Natural killer cell (primary cell): ENCODE data around the gene ALDH3B1. TPM values are rescaled to one million over a fixed set of nuclear protein-coding genes. Genes with fewer than 3 reads are reported as not detected.
A peak's percentile ranks its signal among the peaks of the same experiment; 100 is the strongest.

Source experiments
- ATAC-seq, 3 donors: fragments of 150-1000 bp in 2 of 3; fragments of 200-7000 bp in 1 of 3; cut with Tn5 transposase; 1 replicate in 1 of 3; 2 replicates in 2 of 3; pipeline ENCODE4 v1.10.0; 2021; ENCODE audit warnings: mild to moderate bottlenecking in 2 of 3, moderate library complexity in 2 of 3
- DNase-seq, 2 donors: peaks; one replicate each; pipeline versions ENCODE4 v3.0.0 to v3.0.0-alpha.2; 2013 to 2021; ENCODE audit warnings: mixed read lengths in 1 of 2
- H3K27ac ChIP-seq: one replicate; pipeline ENCODE4 v1.5.1; 2013; ENCODE audit warnings: mild to moderate bottlenecking, low read length
- H3K27me3 ChIP-seq: one replicate; pipeline ENCODE4 v1.6.1; 2013; ENCODE audit warnings: low read length; ENCODE audit not compliant: control insufficient read depth, insufficient read depth
- H3K36me3 ChIP-seq: one replicate; pipeline ENCODE4 v1.6.1; 2013; ENCODE audit warnings: low read length; ENCODE audit not compliant: control insufficient read depth, insufficient read depth
- H3K4me1 ChIP-seq: one replicate; pipeline ENCODE4 v1.6.1; 2013; ENCODE audit warnings: low read length; ENCODE audit not compliant: control insufficient read depth, insufficient read depth
- H3K4me3 ChIP-seq: one replicate; pipeline ENCODE4 v1.5.1; 2013; ENCODE audit warnings: low read length
- H3K9me3 ChIP-seq: one replicate; pipeline ENCODE4 v1.6.1; 2013; ENCODE audit warnings: low read length; ENCODE audit not compliant: control insufficient read depth, insufficient read depth
- H3K27ac Mint-ChIP-seq, 2 donors: one replicate each; pipeline ENCODE4 v1.8.0; 2022; ENCODE audit warnings: mild to moderate bottlenecking in 2 of 2, mixed read lengths in 2 of 2, moderate library complexity in 1 of 2
- H3K27me3 Mint-ChIP-seq, 2 donors: one replicate each; pipeline ENCODE4 v1.8.0; 2022; ENCODE audit warnings: low read depth in 2 of 2, mixed read lengths in 2 of 2
- H3K36me3 Mint-ChIP-seq: one replicate; pipeline ENCODE4 v1.8.0; 2022; ENCODE audit warnings: mixed read lengths
- H3K4me1 Mint-ChIP-seq, 2 donors: one replicate each; pipeline ENCODE4 v1.8.0; 2022; ENCODE audit warnings: mixed read lengths in 2 of 2
- H3K4me3 Mint-ChIP-seq: one replicate; pipeline ENCODE4 v1.8.0; 2022; ENCODE audit warnings: mild to moderate bottlenecking, moderate library complexity, mixed read lengths
- H3K9me3 Mint-ChIP-seq, 2 donors: one replicate each; pipeline ENCODE4 v1.8.0; 2022; ENCODE audit warnings: mixed read lengths in 2 of 2
- CTCF ChIP-seq: fragments of 200-600 bp; IDR thresholded peaks from one replicate; pipeline ENCODE4 v1.8.0; 2022; ENCODE audit warnings: antibody characterized with exemption
- WGBS: methylation state at CpG from one replicate; pipeline ENCODE4 v1.1.7; 2013; ENCODE audit warnings: missing lambda C conversion rate; ENCODE audit not compliant: insufficient coverage; 5-methylcytosine and 5-hydroxymethylcytosine counted together
- intact Hi-C: fragments of 100-400 bp; cut with micrococcal nuclease; formaldehyde crosslinking; loops from one replicate; pipeline ENCODE4 v1.14.2; 2022
- total RNA-seq, 4 donors: library from RNA; stranded (reverse); fragments of 120-200 nt in 1 of 4; gene quantifications; one replicate each; pipeline versions ENCODE4 v1.2.3 to v1.2.4, GENCODE V29; 2013 to 2022

ALDH3B1 gene
- total RNA-seq, 3 donors from 2014 or later (not counting 1 experiment from before 2014, with no cell fraction given): 2.4 to 9.0 (median 4.0) TPM

GRCh38 chr11:68032997-68033707 is 23.0 kb downstream of the ALDH3B1 start:
- 96% methylated on average over 29 of the region's 29 CpGs for WGBS
- no peaks in the 10 kb centered on the region for H3K36me3 Mint-ChIP-seq
- H3K27me3 Mint-ChIP-seq: no peaks in the 10 kb centered on the region
- H3K4me3 Mint-ChIP-seq: no peak overlapping the region
- peaks cover 15% of the 10 kb centered on the region for H3K36me3 ChIP-seq
- H3K9me3 Mint-ChIP-seq: no peaks in the 10 kb centered on the region
- ATAC-seq: no peak
- no peak overlapping the region for H3K4me3 ChIP-seq
- peaks cover 36 to 50% of the 10 kb centered on the region in 2 donors for H3K4me1 Mint-ChIP-seq
- H3K4me1 ChIP-seq: peaks cover 66% of the 10 kb centered on the region
- H3K27me3 ChIP-seq: no peaks in the 10 kb centered on the region
- no peak for DNase-seq
- H3K9me3 ChIP-seq: no peaks in the 10 kb centered on the region
- intact Hi-C loops: no loop called here
- H3K27ac Mint-ChIP-seq: no peak overlapping the region
- H3K27ac ChIP-seq: no peak overlapping the region
- TF ChIP-seq CTCF: no peak

- no peaks in the 10 kb centered on the region for H3K27me3 ChIP-seq
- H3K9me3 Mint-ChIP-seq: no peaks in the 10 kb centered on the region
- H3K4me1 Mint-ChIP-seq: peaks cover 36 to 50% of the 10 kb centered on the region in 2 donors
- no peak overlapping the region for H3K4me3 Mint-ChIP-seq
- ATAC-seq (no peak), DNase-seq (no peak)
- H3K4me1 ChIP-seq: peaks cover 71% of the 10 kb centered on the region
- H3K27ac Mint-ChIP-seq: peak overlapping the region in 1 of 2 donors; percentile 97
- H3K9me3 ChIP-seq: no peaks in the 10 kb centered on the region
- TF ChIP-seq CTCF: no peak
- WGBS: 99% methylated on average over 12 of the region's 12 CpGs
- no peak overlapping the region for H3K4me3 ChIP-seq
- no peaks in the 10 kb centered on the region for H3K27me3 Mint-ChIP-seq
- H3K36me3 Mint-ChIP-seq: no peaks in the 10 kb centered on the region
- H3K36me3 ChIP-seq: peaks cover 15% of the 10 kb centered on the region
- intact Hi-C loops: no loop called here
- H3K27ac ChIP-seq: no peak overlapping the region
Measured at GRCh38 chr11:68033708-68034045, 23.6 kb downstream of the ALDH3B1 start.

- intact Hi-C loops: no loop called here
- Mint-ChIP-seq H3K4me1 (peaks cover 41 to 47% of the 10 kb centered on the region in 2 donors), H3K27ac (peak overlapping the region; percentile 97 to 99)
Measured at GRCh38 chr11:68035266-68035876, 25.2 kb downstream of the ALDH3B1 start.

More at GRCh38 chr11:68035266-68035876, 25.2 kb downstream of the ALDH3B1 start:
- whole genome bisulfite sequencing: 95% methylated on average over 13 of the region's 13 CpGs
- Mint-ChIP-seq H3K9me3 (no peaks in the 10 kb centered on the region), H3K27me3 (no peaks in the 10 kb centered on the region), H3K4me3 (peak overlapping the region; percentile 17), H3K36me3 (no peaks in the 10 kb centered on the region)
- Histone ChIP-seq H3K4me3 (no peak overlapping the region), H3K27me3 (no peaks in the 10 kb centered on the region), H3K9me3 (no peaks in the 10 kb centered on the region), H3K36me3 (peaks cover 15% of the 10 kb centered on the region), H3K27ac (peak overlapping the region; percentile 94), H3K4me1 (peaks cover 78% of the 10 kb centered on the region)
- DNase-seq: no peak
- no peak for ATAC-seq
- no peak for TF ChIP-seq CTCF
